ENCODE data around the gene ZMYND11.
"Not testable (repeated sequence)": the region's sequence is repeated elsewhere in the genome, so short reads cannot be mapped to it uniquely, and the experiment has no call there.

Gene ZMYND11

DNA sequence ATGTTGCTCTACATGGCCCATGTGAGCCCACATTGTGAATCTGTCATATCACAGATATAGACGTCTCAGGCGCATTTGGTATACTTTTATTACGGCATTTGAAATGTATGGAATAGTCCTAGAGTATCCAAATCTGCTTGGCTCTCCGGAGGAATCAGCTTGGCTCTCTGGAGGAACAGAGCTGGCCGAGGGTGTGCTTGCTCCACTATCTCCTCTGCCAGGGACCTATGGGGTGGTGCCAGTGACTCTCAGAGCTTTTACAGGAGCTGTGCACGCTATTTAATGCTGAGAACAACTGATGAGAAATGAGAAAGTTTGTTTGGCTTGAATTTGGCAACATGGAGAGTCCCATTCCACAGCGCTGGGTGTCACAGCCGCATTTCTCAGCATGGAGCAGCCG lies 144.0 kb downstream of the ZMYND11 start:
- in situ Hi-C loops (cut with MboI; ENCODE audit: low sequenced_read_pairs), result no loop called here

DNA sequence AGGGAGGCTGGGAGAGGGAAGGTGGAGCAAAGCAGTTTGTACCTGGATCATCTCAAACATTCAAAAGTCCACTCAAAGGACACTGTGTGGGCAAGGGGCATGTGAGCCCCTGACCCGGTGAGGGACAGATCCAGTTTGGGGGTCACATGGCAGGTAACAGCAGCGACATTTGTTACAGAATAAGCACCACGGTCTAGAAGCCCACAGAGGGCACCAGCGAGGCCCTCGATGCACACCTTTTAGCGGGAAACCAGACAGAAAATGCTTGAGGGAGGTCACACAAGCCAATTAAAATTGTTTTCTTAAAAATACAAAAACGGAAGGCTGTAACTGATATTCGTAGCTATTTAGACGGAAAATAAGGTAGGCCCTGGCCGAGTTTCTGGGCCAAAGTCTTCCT lies 144.4 kb downstream of the ZMYND11 start:
- in situ Hi-C loops (cut with MboI; ENCODE audit: low sequenced_read_pairs), result no loop called here

DNA sequence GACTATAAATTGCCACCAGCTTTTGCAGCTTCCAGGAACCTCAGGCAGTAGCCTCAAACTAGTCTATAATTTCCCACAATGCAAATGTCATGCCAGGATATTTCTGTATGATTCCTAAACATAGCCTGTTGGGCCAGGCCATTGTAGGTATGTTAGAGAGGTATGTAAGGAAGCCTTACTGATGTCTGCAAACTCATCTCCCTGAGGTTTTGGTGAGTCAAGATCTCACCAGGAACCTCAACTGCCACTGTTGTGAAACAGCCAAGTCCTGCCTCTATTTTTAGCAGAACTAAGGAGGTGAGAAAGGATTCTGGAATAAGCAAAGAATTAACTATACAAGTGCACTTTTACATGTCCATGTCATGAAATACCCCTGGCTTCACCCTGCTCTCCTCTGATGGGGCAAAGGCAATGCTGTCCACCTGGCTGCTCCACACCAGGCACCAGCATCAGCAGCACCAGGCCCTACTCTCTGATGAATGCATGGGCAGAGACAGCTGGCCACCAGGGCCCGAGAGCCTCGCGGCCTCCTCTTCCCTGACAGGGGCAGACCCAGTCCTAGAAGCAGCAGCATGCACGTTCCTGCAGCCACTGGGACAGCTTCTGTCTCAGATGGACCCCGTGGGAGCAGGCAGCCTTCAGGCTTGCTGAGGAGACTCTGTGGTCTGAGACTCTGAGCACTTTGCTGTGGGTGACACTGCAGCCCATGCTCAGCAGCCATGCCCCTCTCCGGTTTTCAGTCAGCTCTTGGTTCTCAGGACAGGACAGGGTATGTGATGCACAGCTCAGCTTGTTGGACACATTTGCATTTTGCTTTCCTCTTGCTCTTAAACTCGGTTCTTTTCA lies 147.3 kb downstream of the ZMYND11 start:
- in situ Hi-C loops (cut with MboI; ENCODE audit: low sequenced_read_pairs), result no loop called here

DNA sequence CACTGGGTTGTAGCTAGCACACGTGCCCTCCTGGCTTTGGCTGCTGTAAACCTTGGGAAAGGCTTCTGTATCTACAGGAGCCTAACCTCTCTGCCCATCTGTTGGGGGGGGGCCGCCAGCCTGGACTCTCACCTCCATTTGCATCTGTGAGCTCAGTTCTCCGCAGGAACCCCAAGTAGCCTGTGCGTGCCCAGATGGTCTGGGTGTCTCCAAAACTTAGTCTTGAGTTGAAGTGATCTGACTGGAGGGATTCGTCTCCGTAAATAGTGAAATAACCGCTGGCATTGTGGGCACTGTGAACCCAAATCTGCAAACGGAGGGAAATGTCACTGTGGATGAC lies 147.9 kb downstream of the ZMYND11 start:
- in situ Hi-C loops (cut with MboI; ENCODE audit: low sequenced_read_pairs), result no loop called here

DNA sequence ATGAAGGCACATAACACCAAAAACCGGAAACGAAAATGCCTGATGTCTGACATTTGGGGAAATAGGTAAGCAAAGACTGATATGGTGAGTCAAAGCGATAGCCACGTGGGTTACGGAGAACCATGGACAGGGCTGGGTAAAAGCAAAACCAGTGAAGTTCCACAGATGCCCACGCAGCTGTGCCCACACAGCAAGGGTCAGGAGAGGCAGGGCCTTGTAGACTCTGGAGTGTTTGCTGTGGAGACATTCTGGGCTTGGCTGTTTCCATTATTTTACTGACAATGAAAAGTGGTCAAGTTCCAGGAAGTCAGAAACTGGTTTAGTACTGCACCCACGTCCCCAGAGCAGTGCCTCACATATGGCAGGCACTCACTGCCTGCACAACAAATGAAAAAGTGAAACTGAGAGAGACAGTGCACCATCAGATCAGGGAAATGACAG lies 148.7 kb downstream of the ZMYND11 start:
- in situ Hi-C loops (cut with MboI; ENCODE audit: low sequenced_read_pairs), result no loop called here

DNA sequence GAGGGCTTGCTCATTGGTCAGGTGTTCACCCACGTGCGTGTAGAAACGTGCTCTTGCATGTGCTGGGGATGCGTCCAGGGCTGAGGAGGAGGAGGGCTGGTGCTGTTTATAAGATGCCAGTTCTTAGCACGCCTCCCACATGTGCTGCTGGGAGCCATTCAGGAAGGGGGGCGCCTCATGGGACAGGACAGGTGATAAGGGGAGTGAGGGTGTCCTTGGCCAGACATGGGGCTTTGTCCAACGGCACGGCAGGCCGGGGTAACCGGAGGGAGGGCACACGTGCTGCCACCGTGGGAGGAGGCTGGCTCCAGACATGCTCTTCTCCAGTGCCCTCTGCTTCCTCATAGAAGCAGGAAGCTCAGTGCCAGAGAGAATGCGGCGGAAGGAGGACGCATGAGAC lies 150.0 kb downstream of the ZMYND11 start:
- in situ Hi-C loops (cut with MboI; ENCODE audit: low sequenced_read_pairs), result no loop called here

DNA sequence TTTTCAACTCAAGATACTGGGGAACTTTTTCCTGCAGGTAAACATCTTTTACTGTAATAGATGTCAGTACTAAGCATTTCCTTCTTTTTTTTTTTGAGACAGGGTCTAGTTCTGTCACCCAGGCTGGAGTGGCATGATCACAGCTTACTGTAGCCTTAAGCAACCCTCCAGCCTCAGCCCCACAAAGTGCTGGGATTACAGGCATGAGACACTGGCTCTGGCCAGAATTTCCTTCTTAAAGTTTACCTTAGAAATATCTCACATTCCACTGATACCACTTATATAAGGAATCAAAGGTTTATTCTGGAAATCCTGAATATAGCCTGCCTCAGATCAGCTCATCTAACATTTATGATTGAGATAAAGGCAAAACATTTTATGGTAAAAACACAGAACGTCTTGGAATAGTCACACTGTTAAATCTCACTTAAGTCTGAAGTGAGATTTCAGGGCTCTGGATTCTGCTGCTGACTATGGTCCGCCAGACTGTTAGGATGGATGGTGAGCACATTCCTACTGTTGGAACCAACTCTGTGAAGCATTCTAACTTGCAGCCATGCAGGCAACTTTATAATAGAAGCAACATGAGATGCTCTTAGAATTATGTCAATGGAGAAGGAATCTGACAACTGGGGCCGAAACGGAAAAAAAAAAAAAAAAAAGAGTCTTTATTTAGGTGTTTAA lies 151.9 kb downstream of the ZMYND11 start:
- in situ Hi-C loops (cut with MboI; ENCODE audit: low sequenced_read_pairs), result no loop called here

DNA sequence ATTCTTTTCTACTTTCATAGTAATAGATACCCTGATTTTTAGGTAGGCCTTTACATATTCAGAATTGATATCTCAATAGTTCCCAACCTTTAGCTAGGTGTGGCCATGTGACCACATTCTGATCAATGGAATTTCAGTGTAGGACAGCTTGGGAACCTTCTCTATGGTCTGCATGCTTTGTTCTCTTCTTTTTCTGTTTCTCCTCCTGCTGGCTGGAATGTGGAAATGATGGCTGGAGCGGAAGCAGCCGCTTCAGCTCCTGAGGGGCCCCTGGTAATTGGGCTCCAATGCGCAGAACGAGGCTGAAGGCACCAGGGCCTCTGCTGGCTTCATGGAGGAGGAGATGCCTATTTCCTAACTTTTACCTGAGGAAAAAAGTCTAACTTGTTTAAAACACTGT lies 152.6 kb downstream of the ZMYND11 start:
- in situ Hi-C loops (cut with MboI; ENCODE audit: low sequenced_read_pairs), result no loop called here

DNA sequence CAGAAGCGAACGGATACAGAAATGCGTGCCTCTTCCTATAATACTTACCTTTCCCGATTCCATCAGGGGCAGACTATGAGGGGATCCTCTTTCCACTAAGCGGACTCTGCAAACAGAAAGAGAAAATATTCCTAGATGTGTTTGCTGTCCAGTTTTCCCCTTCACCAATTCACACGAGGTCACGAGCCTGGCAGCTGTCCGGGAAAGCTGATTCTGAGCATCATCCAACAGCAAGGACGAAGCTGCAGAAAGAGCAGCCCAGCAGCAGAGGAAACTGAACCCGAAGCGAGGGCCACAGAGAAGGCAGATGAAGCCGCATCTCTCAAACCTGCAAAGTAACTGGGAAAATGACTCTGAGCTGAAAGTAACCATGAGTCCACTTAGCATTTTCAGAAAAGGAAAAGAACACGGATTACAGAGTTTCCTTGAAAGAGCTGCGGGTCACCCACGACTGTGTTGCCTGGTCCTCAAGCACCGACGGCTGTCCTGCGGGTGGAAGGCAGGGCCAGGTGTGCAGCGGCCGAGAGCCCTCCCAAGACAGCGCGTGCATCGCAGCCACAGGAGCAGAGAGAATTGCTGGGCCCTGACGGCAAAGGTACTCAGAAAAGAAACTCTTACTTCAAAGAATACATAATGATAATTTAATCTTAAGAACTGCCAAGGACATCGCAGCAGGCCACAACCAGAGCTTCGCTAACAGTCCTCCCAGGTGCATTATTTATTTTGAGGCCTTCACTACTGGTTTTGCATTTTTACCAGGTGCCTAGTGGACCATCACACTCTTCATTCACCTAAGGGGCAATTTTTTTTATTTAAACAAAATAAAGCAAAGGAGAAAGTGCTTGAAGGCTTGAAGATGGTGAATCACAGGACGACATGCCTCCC lies 153.3 kb downstream of the ZMYND11 start:
- in situ Hi-C loops (cut with MboI; ENCODE audit: low sequenced_read_pairs), result no loop called here

DNA sequence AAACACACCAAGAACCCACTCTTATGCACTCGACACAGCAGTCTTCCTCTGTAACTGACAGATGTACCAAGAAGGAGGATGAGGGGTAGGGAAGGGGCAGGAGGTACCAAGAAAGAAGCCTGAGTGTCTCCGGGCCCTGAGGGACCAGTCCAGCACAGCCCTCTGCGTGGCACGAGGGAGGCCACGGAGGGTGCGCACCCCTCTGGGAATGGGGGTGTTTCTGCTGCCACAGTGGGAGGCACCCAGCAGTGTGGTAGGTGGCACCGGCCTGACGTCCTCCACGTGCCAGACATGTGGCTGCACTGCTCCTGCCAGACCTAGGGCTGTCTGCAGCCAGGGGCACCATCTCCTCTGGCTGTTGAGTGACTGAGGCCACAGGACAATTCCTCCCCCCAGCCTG lies 154.3 kb downstream of the ZMYND11 start:
- in situ Hi-C loops (cut with MboI; ENCODE audit: low sequenced_read_pairs), result no loop called here

DNA sequence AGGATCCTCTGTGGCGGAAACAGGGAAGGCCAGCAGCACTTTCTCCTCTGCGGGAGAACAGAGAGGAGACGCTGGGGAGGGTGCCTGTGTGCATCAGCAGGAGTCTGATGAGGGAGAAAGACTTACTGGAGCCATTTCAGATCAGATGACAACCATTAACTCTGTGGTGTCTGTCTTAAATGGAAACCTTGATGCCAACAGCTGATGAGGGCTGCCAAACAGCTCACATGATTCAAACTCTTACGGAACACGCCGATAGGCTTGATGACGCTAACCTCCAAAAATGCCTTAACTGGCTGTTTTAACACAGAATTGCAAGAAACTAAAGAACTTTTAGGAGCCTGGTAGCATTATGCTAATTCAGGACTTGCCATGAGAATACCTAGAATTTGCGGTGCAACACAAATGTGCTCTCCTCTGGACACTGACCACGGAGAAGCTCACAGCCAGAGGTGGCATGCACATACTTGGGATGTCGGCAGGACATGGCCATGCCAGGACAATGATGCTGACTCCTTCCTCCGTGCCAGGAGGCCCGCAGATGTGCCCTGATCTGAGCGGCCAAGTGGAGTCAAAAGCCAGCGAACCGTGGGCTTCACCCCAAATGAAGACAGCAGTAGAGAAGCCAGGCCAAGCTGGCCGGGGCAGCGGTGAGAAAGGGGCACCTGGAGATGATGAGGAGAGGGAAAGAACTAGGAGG lies 154.9 kb downstream of the ZMYND11 start:
- in situ Hi-C loops (cut with MboI; ENCODE audit: low sequenced_read_pairs), result no loop called here

DNA sequence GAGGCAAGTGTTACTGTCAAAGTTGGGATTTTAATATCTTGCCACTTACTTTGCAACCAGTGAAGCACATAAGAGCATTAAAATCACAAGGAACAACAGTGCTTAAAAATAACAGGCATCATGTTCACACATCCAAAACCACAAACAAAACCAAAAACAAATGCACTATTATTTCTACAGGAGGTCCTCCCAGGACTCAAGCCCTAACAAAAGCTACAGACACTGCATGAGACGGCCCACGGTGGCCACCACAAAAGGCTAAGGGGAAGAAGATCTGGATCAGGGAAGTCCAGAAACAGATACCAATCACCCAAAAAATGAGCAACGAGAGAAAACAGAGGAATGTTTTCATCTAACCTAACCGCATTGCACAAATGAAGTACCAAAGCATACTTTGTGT lies 158.4 kb downstream of the ZMYND11 start:
- in situ Hi-C loops (cut with MboI; ENCODE audit: low sequenced_read_pairs), result no loop called here

DNA sequence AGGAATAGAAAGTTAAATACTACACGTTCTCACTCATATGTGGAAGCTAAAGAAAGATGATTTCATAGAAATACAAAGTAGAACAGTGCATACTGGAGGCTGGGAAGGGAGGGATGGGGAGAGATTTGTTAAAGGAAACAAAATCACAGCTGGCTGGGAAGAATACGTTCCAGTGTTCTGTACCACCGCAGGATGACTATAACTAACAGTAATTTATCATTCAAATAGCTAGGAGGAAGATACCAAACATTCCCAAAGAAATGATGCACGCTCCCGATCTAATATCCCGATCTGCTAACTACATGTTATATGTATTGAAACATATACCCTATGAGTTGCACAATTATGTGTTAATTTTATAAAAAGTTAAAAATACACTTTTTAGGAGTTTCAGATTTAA lies 162.3 kb downstream of the ZMYND11 start:
- in situ Hi-C loops (cut with MboI; ENCODE audit: low sequenced_read_pairs), result no loop called here

DNA sequence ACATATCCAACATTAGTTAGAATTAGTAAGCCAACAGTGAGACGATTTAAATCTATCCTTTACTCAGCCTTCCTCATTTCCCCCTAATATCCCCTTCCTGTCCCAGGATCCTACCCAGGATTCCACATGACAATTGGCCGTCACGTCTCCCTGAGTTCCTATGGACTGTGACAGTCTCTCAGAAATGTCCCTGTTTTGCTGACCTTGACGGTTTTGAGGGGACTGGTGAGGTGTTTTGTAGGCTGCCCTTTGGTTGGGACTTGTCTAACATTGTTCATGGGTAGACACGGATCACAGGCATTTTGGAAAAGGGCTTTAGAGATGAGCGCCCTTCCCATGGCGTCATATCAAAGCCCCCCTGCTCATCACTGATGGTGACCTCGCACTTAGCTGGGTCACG lies 162.8 kb downstream of the ZMYND11 start:
- in situ Hi-C loops (cut with MboI; ENCODE audit: low sequenced_read_pairs), result no loop called here

DNA sequence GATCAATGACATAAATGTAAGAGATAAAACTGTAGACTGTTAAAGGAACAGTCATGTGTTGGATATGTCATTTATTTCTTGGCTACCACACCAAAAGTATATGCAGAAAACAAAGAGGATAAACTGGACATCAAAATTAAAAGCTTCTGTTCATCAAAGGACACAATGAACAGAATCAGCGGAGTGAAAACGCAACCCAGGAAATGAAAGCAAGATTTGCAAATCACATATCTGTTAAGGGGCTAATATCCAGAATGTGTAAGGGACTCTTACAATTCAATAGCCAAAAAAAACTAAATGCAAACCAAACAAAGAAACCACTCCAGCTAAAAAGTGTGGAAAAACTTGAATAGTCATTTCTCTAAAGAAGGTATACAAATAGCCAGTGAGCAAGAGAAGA lies 164.3 kb downstream of the ZMYND11 start:
- in situ Hi-C loops (cut with MboI; ENCODE audit: low sequenced_read_pairs), result no loop called here

DNA sequence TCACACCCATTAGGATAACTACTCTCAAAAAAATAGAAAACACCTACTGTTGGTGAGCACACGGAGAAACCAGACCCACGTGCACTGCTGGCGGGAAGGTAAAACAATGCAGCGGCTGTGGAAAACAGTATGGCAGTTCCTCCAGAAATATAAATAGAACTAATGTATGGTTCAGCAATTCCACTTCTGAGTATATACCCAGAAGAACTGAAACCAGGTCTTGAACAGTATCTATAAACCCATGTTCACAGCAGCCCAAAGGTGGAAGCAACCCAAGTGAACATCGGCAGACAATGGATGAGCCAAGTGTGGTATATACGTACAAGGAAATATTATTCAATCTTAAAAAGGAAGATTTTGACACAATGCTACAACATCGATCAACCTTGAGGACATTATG lies 164.7 kb downstream of the ZMYND11 start:
- in situ Hi-C loops (cut with MboI; ENCODE audit: low sequenced_read_pairs), result no loop called here

DNA sequence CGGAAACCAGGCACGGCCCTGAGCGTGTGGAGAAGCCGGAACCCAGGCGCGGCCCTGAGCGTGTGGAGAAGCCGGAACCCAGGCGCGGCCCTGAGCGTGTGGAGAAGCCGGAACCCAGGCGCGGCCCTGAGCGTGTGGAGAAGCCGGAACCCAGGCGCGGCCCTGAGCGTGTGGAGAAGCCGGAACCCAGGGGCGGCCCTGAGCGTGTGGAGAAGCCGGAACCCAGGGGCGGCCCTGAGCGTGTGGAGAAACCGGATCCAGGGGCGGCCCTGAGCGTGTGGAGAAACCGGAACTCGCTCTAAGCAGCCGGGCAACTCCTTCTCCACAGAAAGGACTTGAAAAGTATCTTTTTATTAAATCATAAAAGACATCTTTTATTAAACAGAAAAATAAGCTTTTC lies 165.3 kb downstream of the ZMYND11 start:
- in situ Hi-C loops (cut with MboI; ENCODE audit: low sequenced_read_pairs), result not testable (repeated sequence)

DNA sequence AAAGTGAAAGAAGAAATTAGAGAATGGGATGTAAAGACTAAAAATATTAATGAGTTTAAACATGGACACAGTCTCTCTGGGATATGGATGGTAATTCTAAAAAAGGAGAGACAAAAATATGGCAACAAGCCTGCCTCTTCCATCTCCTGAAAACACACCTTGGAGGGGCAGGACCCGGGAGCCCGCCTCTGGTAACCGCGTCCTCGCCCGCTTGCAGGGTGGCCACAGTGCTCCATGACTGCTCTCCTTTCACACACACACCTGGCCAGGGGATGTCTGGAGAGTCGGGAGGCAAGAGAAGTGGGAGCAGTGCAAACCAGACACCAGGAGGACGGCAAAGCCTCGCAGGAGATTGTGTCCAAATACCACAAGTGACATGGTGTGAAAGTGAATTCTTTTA lies 166.3 kb downstream of the ZMYND11 start:
- in situ Hi-C loops (cut with MboI; ENCODE audit: low sequenced_read_pairs), result no loop called here

Measured in HL-60/S4 (cell line).